WTC11 (cell line): ENCODE results near the gene ZFP62.

Experiments
- ATF6 ChIP-seq: sonication (generic); formaldehyde crosslinking; IDR thresholded peaks from 2 replicates; pipeline ENCODE4 v1.8.1; 2023; ENCODE audit warnings: mild to moderate bottlenecking, missing genetic modification reagents
- CTCF ChIP-seq: fragments of 200-600 bp; IDR thresholded peaks from 2 replicates; pipeline ENCODE4 v1.8.0; 2022; ENCODE audit warnings: antibody characterized with exemption
- FOXP4 ChIP-seq: sonication (generic); formaldehyde crosslinking; IDR thresholded peaks from 2 replicates; pipeline ENCODE4 v1.8.0; 2022; ENCODE audit warnings: mild to moderate bottlenecking, missing genetic modification reagents
- HMGXB4 ChIP-seq: sonication (generic); formaldehyde crosslinking; IDR thresholded peaks from 2 replicates; pipeline ENCODE4 v1.8.1; 2023; ENCODE audit warnings: mild to moderate bottlenecking, moderate library complexity, missing genetic modification reagents
- RELA ChIP-seq: sonication (generic); formaldehyde crosslinking; IDR thresholded peaks from 2 replicates; pipeline ENCODE4 v1.8.1; 2022; ENCODE audit warnings: missing genetic modification reagents, mild to moderate bottlenecking, borderline replicate concordance
- STAT6 ChIP-seq: sonication (generic); formaldehyde crosslinking; conservative IDR thresholded peaks from 2 replicates; pipeline ENCODE4 v1.8.1; 2023; ENCODE audit warnings: mild to moderate bottlenecking, low read depth, missing genetic modification reagents, moderate library complexity

GRCh38 chr5:180853848-180854176, 7.3 kb downstream of the ZFP62 start:
- TF ChIP-seq RELA (CRISPR knock-in tag): no peak
- TF ChIP-seq CTCF: no peak
- TF ChIP-seq FOXP4 (CRISPR knock-in tag): no peak
- no peak for TF ChIP-seq STAT6 (CRISPR knock-in tag)
- TF ChIP-seq HMGXB4 (CRISPR knock-in tag): no peak
- no peak for TF ChIP-seq ATF6 (CRISPR knock-in tag)
